Skeletal muscle satellite cell (primary cell): ENCODE results near the gene APPL2.

Experiments
- H3K27me3 ChIP-seq: 2 replicates; pipeline ENCODE4 v1.7.0; 2013; ENCODE audit warnings: low read length; ENCODE audit not compliant: control insufficient read depth, insufficient read depth
- H3K36me3 ChIP-seq: 2 replicates; pipeline ENCODE4 v1.7.0; 2013; ENCODE audit warnings: mild to moderate bottlenecking, control low read depth, low read length; ENCODE audit not compliant: insufficient read depth
- H3K4me1 ChIP-seq: 2 replicates; pipeline ENCODE4 v1.7.0; 2013; ENCODE audit warnings: low read length; ENCODE audit not compliant: control insufficient read depth, insufficient read depth
- H3K4me2 ChIP-seq: 2 replicates; pipeline ENCODE4 v1.7.0; 2013; ENCODE audit warnings: mild to moderate bottlenecking, low read length
- H3K4me3 ChIP-seq: 2 replicates; pipeline ENCODE4 v1.7.0; 2013; ENCODE audit warnings: low read length
- H3K9ac ChIP-seq: 2 replicates; pipeline ENCODE4 v1.7.0; 2013; ENCODE audit warnings: mild to moderate bottlenecking, low read depth, low read length, moderate library complexity
- H3K9me3 ChIP-seq: replicated peaks from 2 replicates; pipeline ENCODE4 v1.7.0; 2013; ENCODE audit warnings: mild to moderate bottlenecking, control low read depth, low read length

APPL2 gene

GRCh38 chr12:105229371-105229770 is 6.6 kb downstream of the APPL2 start:
- Histone ChIP-seq H3K27me3 (no peaks in the 10 kb centered on the region), H3K9ac (peak overlapping the region; percentile 61), H3K4me2 (peak overlapping the region; percentile 32), H3K4me1 (peaks cover 97% of the 10 kb centered on the region), H3K36me3 (peaks cover 54% of the 10 kb centered on the region), H3K4me3 (peak overlapping the region; percentile 24), H3K9me3 (no peaks in the 10 kb centered on the region)

DNA sequence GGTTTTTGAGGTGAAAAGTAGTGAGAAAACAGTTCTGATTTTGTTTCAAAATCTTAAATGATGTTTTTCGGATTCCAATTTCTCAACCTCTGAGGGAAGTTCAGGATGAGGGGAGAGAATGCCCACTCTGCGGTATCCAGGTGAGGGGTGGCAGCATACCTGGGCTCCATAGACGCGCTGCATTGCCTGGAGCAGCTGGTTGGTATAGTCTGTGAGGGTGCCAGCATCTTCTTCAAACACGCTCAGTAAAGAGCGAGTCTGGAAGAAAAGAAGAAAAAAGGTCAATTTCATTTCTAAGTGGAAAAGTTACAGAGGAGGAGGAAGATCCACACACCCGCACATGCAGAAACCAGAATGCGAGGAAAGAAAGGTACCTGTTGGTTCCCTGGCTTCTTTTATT is 7.0 kb downstream of the APPL2 start:
- Histone ChIP-seq H3K4me1 (peaks cover 93% of the 10 kb centered on the region), H3K9me3 (no peaks in the 10 kb centered on the region), H3K4me2 (peak overlapping the region; percentile 32), H3K27me3 (no peaks in the 10 kb centered on the region), H3K4me3 (peak overlapping the region; percentile 24), H3K36me3 (peaks cover 58% of the 10 kb centered on the region), H3K9ac (peak overlapping the region; percentile 61)

DNA sequence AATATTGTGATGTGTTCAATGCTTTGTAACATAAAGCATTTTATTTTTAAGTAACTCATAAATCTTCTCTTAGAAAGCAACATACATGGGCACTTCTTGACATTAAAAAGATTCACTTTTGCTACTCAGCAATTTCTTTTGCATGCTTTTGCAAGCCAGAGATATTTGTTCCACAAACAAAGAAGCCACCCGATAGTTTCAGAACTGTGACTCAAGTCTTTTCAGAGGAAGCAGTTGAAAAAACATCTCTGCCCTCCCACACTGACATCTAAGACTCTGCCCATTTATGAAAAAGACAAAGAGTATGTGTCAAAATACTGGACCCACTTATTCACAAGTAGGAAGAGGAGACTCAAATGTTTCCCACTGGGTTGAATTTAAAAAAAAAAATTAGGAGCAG is 7.5 kb downstream of the APPL2 start:
- peaks cover 62% of the 10 kb centered on the region for H3K36me3 ChIP-seq
- peak overlapping the region; percentile 47 for H3K4me2 ChIP-seq
- peaks cover 88% of the 10 kb centered on the region for H3K4me1 ChIP-seq
- no peaks in the 10 kb centered on the region for H3K9me3 ChIP-seq
- H3K4me3 ChIP-seq, result no peak overlapping the region
- H3K9ac ChIP-seq, result peak overlapping the region; percentile 61
- H3K27me3 ChIP-seq, result no peaks in the 10 kb centered on the region

DNA sequence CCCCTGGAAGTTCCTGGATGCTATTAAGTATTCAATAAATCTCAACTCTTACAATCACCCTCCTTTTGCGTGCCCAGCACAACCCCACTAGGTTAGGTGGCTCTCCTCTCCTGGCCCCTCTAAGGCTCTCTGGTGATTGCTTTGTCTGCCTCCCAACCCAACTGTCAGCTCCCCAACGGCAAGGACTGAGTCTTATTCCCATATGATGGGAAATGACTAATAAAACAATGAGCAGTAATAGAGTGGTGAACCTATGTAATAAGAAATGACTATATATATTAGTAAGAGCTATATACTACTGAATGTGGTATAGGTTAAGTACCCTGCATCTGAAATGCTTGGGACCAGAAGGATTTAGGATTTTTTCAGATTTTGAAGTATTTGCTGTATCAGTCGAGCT is 8.1 kb downstream of the APPL2 start:
- Histone ChIP-seq H3K36me3 (peaks cover 68% of the 10 kb centered on the region), H3K27me3 (no peaks in the 10 kb centered on the region), H3K4me1 (peaks cover 82% of the 10 kb centered on the region), H3K4me2 (peak overlapping the region; percentile 47), H3K9ac (peak overlapping the region; percentile 25), H3K4me3 (no peak overlapping the region), H3K9me3 (no peaks in the 10 kb centered on the region)

GRCh38 chr12:105226219-105226618 is 9.8 kb downstream of the APPL2 start:
- peak overlapping the region; percentile 42 for H3K4me2 ChIP-seq
- peaks cover 76% of the 10 kb centered on the region for H3K36me3 ChIP-seq
- H3K4me3 ChIP-seq, result peak overlapping the region; percentile 2
- no peaks in the 10 kb centered on the region for H3K9me3 ChIP-seq
- peaks cover 67% of the 10 kb centered on the region for H3K4me1 ChIP-seq
- H3K9ac ChIP-seq, result peak overlapping the region; percentile 59
- no peaks in the 10 kb centered on the region for H3K27me3 ChIP-seq

DNA sequence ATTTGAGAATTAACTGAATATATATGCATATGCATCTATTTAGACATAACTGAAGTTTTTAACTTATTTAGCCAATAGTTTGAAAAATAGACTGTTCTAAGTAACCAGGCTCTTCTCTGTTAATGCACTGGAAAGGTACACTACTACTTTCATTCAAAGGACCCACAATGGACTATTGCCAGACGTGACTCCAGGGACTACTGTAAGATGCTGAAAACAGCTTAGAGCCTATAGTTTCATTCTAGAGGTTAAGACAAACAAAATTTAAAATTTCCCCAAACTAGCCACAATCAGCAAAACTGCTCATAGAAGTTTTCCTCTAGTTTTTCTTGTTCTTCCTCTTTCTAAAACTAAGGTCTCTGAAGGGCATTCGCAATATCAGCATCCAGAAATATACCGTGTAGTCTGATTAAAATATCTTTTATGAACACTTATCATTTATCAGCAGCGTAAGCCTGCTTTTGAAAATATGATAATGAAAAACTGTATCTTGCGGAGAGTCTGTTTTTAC is 10.4 kb downstream of the APPL2 start:
- H3K4me2 ChIP-seq, result peak overlapping the region; percentile 42
- H3K4me1 ChIP-seq, result peaks cover 60% of the 10 kb centered on the region
- H3K27me3 ChIP-seq, result no peaks in the 10 kb centered on the region
- H3K9me3 ChIP-seq, result no peaks in the 10 kb centered on the region
- H3K36me3 ChIP-seq, result peaks cover 76% of the 10 kb centered on the region
- no peak overlapping the region for H3K4me3 ChIP-seq
- H3K9ac ChIP-seq, result peak overlapping the region; percentile 32

DNA sequence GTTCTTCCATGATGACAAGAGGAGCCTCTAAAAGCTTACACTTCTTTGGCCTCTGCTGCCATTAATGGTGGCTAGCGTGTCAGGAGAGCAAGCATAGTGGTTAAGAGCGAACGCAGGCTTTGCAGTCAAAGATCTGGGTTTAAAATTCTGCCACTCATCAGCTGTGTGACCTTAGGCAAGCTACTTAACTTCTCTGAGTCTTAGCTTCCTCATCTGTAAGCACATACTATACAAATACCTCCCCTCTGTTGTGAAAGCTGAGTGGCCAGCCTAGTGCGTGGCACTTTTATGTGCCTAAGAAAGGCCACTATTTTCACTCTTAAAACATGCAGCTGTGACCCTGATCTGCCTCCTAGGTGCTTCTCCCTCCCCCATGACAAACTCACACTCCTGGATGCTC is 11.6 kb downstream of the APPL2 start:
- Histone ChIP-seq H3K9ac (no peak overlapping the region), H3K36me3 (peaks cover 76% of the 10 kb centered on the region)

DNA sequence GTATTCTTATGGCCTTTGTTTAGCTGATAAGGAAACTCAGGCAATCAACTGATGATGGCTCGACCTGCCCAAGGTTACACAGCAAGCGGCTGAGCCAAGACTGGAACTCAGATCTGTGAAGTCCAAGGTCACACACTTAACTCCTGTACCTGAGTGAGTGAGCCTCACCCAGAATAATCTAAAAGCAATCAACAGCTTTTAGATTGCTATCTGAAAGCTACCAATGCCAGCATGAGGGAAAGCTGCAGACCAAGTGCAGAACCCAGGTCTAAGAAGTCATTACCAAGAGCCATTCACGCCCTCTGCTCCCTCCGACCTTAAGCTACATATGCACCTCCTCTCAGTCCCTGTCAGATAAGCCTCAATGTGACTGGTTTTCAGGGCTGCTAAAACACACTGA is 12.1 kb downstream of the APPL2 start:
- Histone ChIP-seq H3K27me3 (no peaks in the 10 kb centered on the region), H3K9ac (no peak overlapping the region), H3K4me1 (peaks cover 52% of the 10 kb centered on the region), H3K36me3 (peaks cover 76% of the 10 kb centered on the region), H3K4me2 (no peak overlapping the region), H3K4me3 (no peak overlapping the region), H3K9me3 (no peaks in the 10 kb centered on the region)

More for the DNA sequence above, 11.6 kb downstream of the APPL2 start:
- Histone ChIP-seq H3K9me3 (no peaks in the 10 kb centered on the region), H3K4me1 (peaks cover 52% of the 10 kb centered on the region), H3K4me3 (no peak overlapping the region), H3K27me3 (no peaks in the 10 kb centered on the region), H3K4me2 (no peak overlapping the region)

DNA sequence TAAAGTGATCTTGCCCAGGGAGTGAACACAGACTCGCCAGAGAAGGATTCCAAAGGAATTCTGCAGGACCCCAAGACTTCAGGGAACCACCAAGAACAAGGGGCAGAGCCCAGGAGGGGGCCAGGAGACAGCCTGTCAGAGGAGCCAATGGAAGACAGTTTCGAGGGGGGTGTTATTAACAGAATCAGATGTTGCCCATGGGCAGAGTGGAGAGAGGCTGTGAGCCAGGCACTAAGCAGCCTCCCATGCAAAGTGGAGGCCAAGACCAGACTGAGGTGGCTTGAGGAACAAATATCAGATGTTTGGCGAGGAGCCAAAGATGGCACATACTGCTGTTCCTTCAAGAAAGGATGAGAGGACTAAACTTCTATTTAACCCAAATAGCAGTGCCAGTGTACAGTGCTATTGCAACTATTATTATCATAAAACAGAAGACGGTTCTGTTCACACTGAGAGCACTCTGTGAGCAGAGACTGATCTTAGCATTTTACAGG is 12.6 kb downstream of the APPL2 start:
- H3K9me3 ChIP-seq, result no peaks in the 10 kb centered on the region
- H3K4me2 ChIP-seq, result no peak overlapping the region
- H3K36me3 ChIP-seq, result peaks cover 79% of the 10 kb centered on the region
- peaks cover 53% of the 10 kb centered on the region for H3K4me1 ChIP-seq
- H3K4me3 ChIP-seq, result no peak overlapping the region
- no peak overlapping the region for H3K9ac ChIP-seq
- no peaks in the 10 kb centered on the region for H3K27me3 ChIP-seq

DNA sequence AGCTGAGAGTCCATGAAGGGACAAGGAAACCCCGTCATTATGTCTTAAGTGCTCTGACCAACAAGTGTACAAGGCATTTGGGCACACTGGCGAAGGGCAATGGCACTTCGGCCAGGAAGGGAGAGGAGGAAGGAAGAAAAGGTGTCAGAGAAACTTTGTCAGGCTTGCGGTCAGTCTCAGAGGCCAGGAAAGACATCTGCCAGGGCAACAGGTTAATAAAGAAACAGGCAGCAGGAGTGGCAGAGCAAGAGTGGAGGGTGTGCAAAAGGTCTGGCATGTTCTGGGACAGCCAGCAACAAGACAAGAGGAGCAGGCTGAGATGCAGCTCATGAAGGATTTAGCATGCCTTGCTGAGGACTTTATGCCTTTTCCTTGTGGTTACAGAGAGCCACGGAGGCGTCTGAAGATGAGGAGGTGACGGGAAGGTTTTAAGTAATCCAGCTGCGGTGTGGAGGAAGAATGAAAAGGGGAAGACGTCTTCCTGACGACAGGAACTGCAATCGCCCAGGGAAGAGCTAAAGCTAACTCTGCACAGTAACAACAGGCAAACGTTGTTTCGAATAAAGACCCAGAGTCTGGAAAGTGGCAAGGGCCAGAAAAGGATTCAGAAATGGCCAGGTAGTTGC is 13.1 kb downstream of the APPL2 start:
- Histone ChIP-seq H3K4me3 (no peak overlapping the region), H3K4me2 (no peak overlapping the region), H3K36me3 (peaks cover 73% of the 10 kb centered on the region)

DNA sequence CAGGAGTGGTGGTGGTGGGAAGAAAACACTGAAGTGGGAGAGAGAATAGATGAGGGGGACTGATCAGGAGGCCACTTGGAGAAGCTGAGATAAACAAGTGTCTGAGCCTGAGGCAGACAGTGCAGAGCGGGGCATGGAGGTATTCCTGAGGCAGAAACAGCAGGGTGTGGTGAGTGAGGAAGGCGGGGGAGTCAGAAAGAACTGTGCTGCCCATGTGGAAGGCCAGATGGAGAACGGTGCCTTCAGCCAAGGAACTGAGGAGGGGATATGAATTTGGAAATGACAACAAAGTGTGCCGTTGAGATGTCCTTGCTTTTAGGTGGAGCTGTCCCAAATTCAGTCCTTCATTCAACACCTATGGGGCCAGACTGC is 13.7 kb downstream of the APPL2 start:
- Histone ChIP-seq H3K4me2 (no peak overlapping the region), H3K4me1 (peaks cover 44% of the 10 kb centered on the region), H3K9me3 (no peaks in the 10 kb centered on the region), H3K27me3 (no peaks in the 10 kb centered on the region), H3K4me3 (no peak overlapping the region), H3K9ac (no peak overlapping the region), H3K36me3 (peaks cover 73% of the 10 kb centered on the region)

More for the DNA sequence above, 13.1 kb downstream of the APPL2 start:
- H3K27me3 ChIP-seq, result no peaks in the 10 kb centered on the region
- no peaks in the 10 kb centered on the region for H3K9me3 ChIP-seq
- H3K4me1 ChIP-seq, result peaks cover 50% of the 10 kb centered on the region
- no peak overlapping the region for H3K9ac ChIP-seq
